ENCODE data around the gene TRAF2.

TRAF2 gene

GRCh38 chr9:136902259-136902821 is 16.0 kb downstream of the TRAF2 start:
- H3K27me3 ChIP-seq (replicated peaks in 2 of 5; ENCODE audit: control insufficient read depth in 4 of 5, insufficient read depth in 5 of 5, low read length in 4 of 5), result no peaks in the 10 kb centered on the region

GRCh38 chr9:136903041-136903554 is 16.8 kb downstream of the TRAF2 start:
- CTCF ChIA-PET, result interaction anchor here (0.7 to 2.0 kb wide), 2 partner anchors 60 to 116 kb away, joined by 3 to 7 read pairs; partner anchors contain the start of gene AJM1
- POLR2A ChIA-PET, result interaction anchor here (0.6 to 1.1 kb wide), 2 partner anchors 16 to 26 kb away, joined by 3 to 4 read pairs; no protein-coding TSS in a partner anchor
- Histone ChIP-seq H3K36me3 (ENCODE audit: control insufficient read depth in 4 of 4, insufficient read depth in 4 of 4, low read length in 3 of 4) (peaks cover 3 to 76% (median 59%) of the 10 kb centered on the region in 4 experiments), H3K27ac (ENCODE audit: insufficient read depth in 1 of 2, low read depth in 1 of 2, low read length in 2 of 2, poor library complexity in 1 of 2, severe bottlenecking in 2 of 2) (peak overlapping the region in 1 of 2 experiments; percentile 58), H3K27me3 (replicated peaks in 2 of 5; ENCODE audit: control insufficient read depth in 4 of 5, insufficient read depth in 5 of 5, low read length in 4 of 5) (no peaks in the 10 kb centered on the region), H3K4me1 (ENCODE audit: control extremely low read depth in 1 of 4, control insufficient read depth in 4 of 4, insufficient read depth in 4 of 4, low read length in 3 of 4) (peaks cover 0 to 19% (median 8%) of the 10 kb centered on the region in 4 experiments), H3K4me3 (ENCODE audit: control insufficient read depth in 1 of 7, extremely low read depth in 1 of 7, insufficient read depth in 4 of 7, low read depth in 2 of 7, low read length in 6 of 7) (no peak overlapping the region), H3K9me3 (ENCODE audit: control extremely low read depth in 1 of 5, control insufficient read depth in 4 of 5, insufficient read depth in 2 of 5, low read depth in 1 of 5, low read length in 4 of 5) (no peaks in the 10 kb centered on the region)
- WGBS (ENCODE audit: insufficient coverage), result 93% methylated on average over 11 of the region's 12 CpGs
- no peak for DNase-seq

More at GRCh38 chr9:136902259-136902821, 16.0 kb downstream of the TRAF2 start:
- Histone ChIP-seq H3K4me3 (ENCODE audit: control insufficient read depth in 1 of 7, extremely low read depth in 1 of 7, insufficient read depth in 4 of 7, low read depth in 2 of 7, low read length in 6 of 7) (no peak overlapping the region), H3K4me1 (ENCODE audit: control extremely low read depth in 1 of 4, control insufficient read depth in 4 of 4, insufficient read depth in 4 of 4, low read length in 3 of 4) (peaks cover 0 to 19% (median 8%) of the 10 kb centered on the region in 4 experiments), H3K9me3 (ENCODE audit: control extremely low read depth in 1 of 5, control insufficient read depth in 4 of 5, insufficient read depth in 2 of 5, low read depth in 1 of 5, low read length in 4 of 5) (no peaks in the 10 kb centered on the region), H3K27ac (ENCODE audit: insufficient read depth in 1 of 2, low read depth in 1 of 2, low read length in 2 of 2, poor library complexity in 1 of 2, severe bottlenecking in 2 of 2) (peak overlapping the region; percentile 6 to 73), H3K36me3 (ENCODE audit: control insufficient read depth in 4 of 4, insufficient read depth in 4 of 4, low read length in 3 of 4) (peaks cover 2 to 70% (median 54%) of the 10 kb centered on the region in 4 experiments)
- CTCF ChIA-PET, result interaction anchor here (0.9 to 2.0 kb wide), 4 partner anchors 11 to 60 kb away, joined by 4 to 7 read pairs (median 4); partner anchors contain the start of genes AJM1 and MAMDC4
- POLR2A ChIA-PET, result interaction anchor here (0.6 to 1.1 kb wide), 2 partner anchors 15 to 27 kb away, joined by 3 to 4 read pairs; no protein-coding TSS in a partner anchor
- peak; percentile 57 to 92 (median 87) for DNase-seq
- WGBS (ENCODE audit: insufficient coverage), result 41% methylated on average over 15 of the region's 15 CpGs

GRCh38 chr9:136906266-136906665 is 19.9 kb downstream of the TRAF2 start:
- POLR2A ChIA-PET, result no interaction called here
- H3K27me3 ChIP-seq (replicated peaks in 2 of 5; ENCODE audit: control insufficient read depth in 4 of 5, insufficient read depth in 5 of 5, low read length in 4 of 5), result no peaks in the 10 kb centered on the region
- CTCF ChIA-PET, result no interaction called here
- WGBS (ENCODE audit: insufficient coverage), result no CpG with 5 or more reads among the region's 4 CpGs
- DNase-seq, result no peak
- peaks cover 0 to 19% (median 8%) of the 10 kb centered on the region in 4 experiments for H3K4me1 ChIP-seq (ENCODE audit: control extremely low read depth in 1 of 4, control insufficient read depth in 4 of 4, insufficient read depth in 4 of 4, low read length in 3 of 4)
- H3K36me3 ChIP-seq (ENCODE audit: control insufficient read depth in 4 of 4, insufficient read depth in 4 of 4, low read length in 3 of 4), result peaks cover 7 to 73% (median 56%) of the 10 kb centered on the region in 4 experiments
- H3K9me3 ChIP-seq (ENCODE audit: control extremely low read depth in 1 of 5, control insufficient read depth in 4 of 5, insufficient read depth in 2 of 5, low read depth in 1 of 5, low read length in 4 of 5), result no peaks in the 10 kb centered on the region
- H3K27ac ChIP-seq (ENCODE audit: insufficient read depth in 1 of 2, low read depth in 1 of 2, low read length in 2 of 2, poor library complexity in 1 of 2, severe bottlenecking in 2 of 2), result no peak overlapping the region
- H3K4me3 ChIP-seq (ENCODE audit: control insufficient read depth in 1 of 7, extremely low read depth in 1 of 7, insufficient read depth in 4 of 7, low read depth in 2 of 7, low read length in 6 of 7), result no peak overlapping the region

- Histone ChIP-seq H3K27ac (ENCODE audit: insufficient read depth in 1 of 2, low read depth in 1 of 2, low read length in 2 of 2, poor library complexity in 1 of 2, severe bottlenecking in 2 of 2) (no peak overlapping the region), H3K27me3 (replicated peaks in 2 of 5; ENCODE audit: control insufficient read depth in 4 of 5, insufficient read depth in 5 of 5, low read length in 4 of 5) (no peaks in the 10 kb centered on the region), H3K4me3 (ENCODE audit: control insufficient read depth in 1 of 7, extremely low read depth in 1 of 7, insufficient read depth in 4 of 7, low read depth in 2 of 7, low read length in 6 of 7) (no peak overlapping the region), H3K4me1 (ENCODE audit: control extremely low read depth in 1 of 4, control insufficient read depth in 4 of 4, insufficient read depth in 4 of 4, low read length in 3 of 4) (peaks cover 0 to 9% (median 4%) of the 10 kb centered on the region in 4 experiments), H3K9me3 (ENCODE audit: control extremely low read depth in 1 of 5, control insufficient read depth in 4 of 5, insufficient read depth in 2 of 5, low read depth in 1 of 5, low read length in 4 of 5) (no peaks in the 10 kb centered on the region), H3K36me3 (ENCODE audit: control insufficient read depth in 4 of 4, insufficient read depth in 4 of 4, low read length in 3 of 4) (peaks cover 7 to 67% (median 52%) of the 10 kb centered on the region in 4 experiments)
- 97% methylated on average over 26 of the region's 29 CpGs for WGBS (ENCODE audit: insufficient coverage)
- ChIA-PET CTCF (interaction anchor here (1.0 to 1.2 kb wide), 3 partner anchors 20 to 47 kb away, joined by 3 to 4 read pairs (median 3); partner anchors contain the start of gene TRAF2), POLR2A (no interaction called here)
- no peak for DNase-seq
Measured at GRCh38 chr9:136907011-136907914, 20.9 kb downstream of the TRAF2 start.

GRCh38 chr9:136910197-136910900 is 24.0 kb downstream of the TRAF2 start:
- Histone ChIP-seq H3K27me3 (replicated peaks in 2 of 5; ENCODE audit: control insufficient read depth in 4 of 5, insufficient read depth in 5 of 5, low read length in 4 of 5) (no peaks in the 10 kb centered on the region), H3K9me3 (ENCODE audit: control extremely low read depth in 1 of 5, control insufficient read depth in 4 of 5, insufficient read depth in 2 of 5, low read depth in 1 of 5, low read length in 4 of 5) (no peaks in the 10 kb centered on the region), H3K4me1 (ENCODE audit: control extremely low read depth in 1 of 4, control insufficient read depth in 4 of 4, insufficient read depth in 4 of 4, low read length in 3 of 4) (no peaks in the 10 kb centered on the region), H3K36me3 (ENCODE audit: control insufficient read depth in 4 of 4, insufficient read depth in 4 of 4, low read length in 3 of 4) (peaks cover 10 to 73% (median 53%) of the 10 kb centered on the region in 4 experiments), H3K27ac (ENCODE audit: insufficient read depth in 1 of 2, low read depth in 1 of 2, low read length in 2 of 2, poor library complexity in 1 of 2, severe bottlenecking in 2 of 2) (no peak overlapping the region), H3K4me3 (ENCODE audit: control insufficient read depth in 1 of 7, extremely low read depth in 1 of 7, insufficient read depth in 4 of 7, low read depth in 2 of 7, low read length in 6 of 7) (no peak overlapping the region)
- 100% methylated on average over 11 of the region's 12 CpGs for WGBS (ENCODE audit: insufficient coverage)
- no peak for DNase-seq
- POLR2A ChIA-PET, result no interaction called here
- CTCF ChIA-PET, result interaction anchor here (0.6 to 1.4 kb wide), 2 partner anchors 14 to 30 kb away, joined by 3 to 5 read pairs; no protein-coding TSS in a partner anchor

GRCh38 chr9:136910901-136911245 is 24.6 kb downstream of the TRAF2 start:
- CTCF ChIA-PET, result interaction anchor here (1.4 kb wide), 1 partner anchor 13 kb away, joined by 5 read pairs; no protein-coding TSS in a partner anchor
- no peaks in the 10 kb centered on the region for H3K4me1 ChIP-seq (ENCODE audit: control extremely low read depth in 1 of 4, control insufficient read depth in 4 of 4, insufficient read depth in 4 of 4, low read length in 3 of 4)
- peak in 2 of 3 donors; percentile 22 to 26 for DNase-seq
- H3K36me3 ChIP-seq (ENCODE audit: control insufficient read depth in 4 of 4, insufficient read depth in 4 of 4, low read length in 3 of 4), result peaks cover 12 to 75% (median 58%) of the 10 kb centered on the region in 4 experiments
- no peaks in the 10 kb centered on the region for H3K27me3 ChIP-seq (replicated peaks in 2 of 5; ENCODE audit: control insufficient read depth in 4 of 5, insufficient read depth in 5 of 5, low read length in 4 of 5)
- POLR2A ChIA-PET, result no interaction called here
- no peak overlapping the region for H3K27ac ChIP-seq (ENCODE audit: insufficient read depth in 1 of 2, low read depth in 1 of 2, low read length in 2 of 2, poor library complexity in 1 of 2, severe bottlenecking in 2 of 2)
- H3K4me3 ChIP-seq (ENCODE audit: control insufficient read depth in 1 of 7, extremely low read depth in 1 of 7, insufficient read depth in 4 of 7, low read depth in 2 of 7, low read length in 6 of 7), result no peak overlapping the region
- H3K9me3 ChIP-seq (ENCODE audit: control extremely low read depth in 1 of 5, control insufficient read depth in 4 of 5, insufficient read depth in 2 of 5, low read depth in 1 of 5, low read length in 4 of 5), result no peaks in the 10 kb centered on the region
- 86% methylated on average over 6 of the region's 12 CpGs for WGBS (ENCODE audit: insufficient coverage)
